HG03558 (cell line): Measurements from ENCODE around the gene NUP210L.

Source experiments
- ATAC-seq: cut with Tn5 transposase; IDR thresholded peaks from one replicate; pipeline ENCODE4 v1.9.1; 2021; ENCODE audit warnings: moderate number of reproducible peaks; ENCODE audit not compliant: unreplicated experiment; ENCODE audit errors: extremely low read depth

The NUP210L gene

GRCh38 chr1:154154534-154155191, at the start of gene NUP210L:
NUP210L (minus strand) TSS chr1:154155073.
- no peak for ATAC-seq

GRCh38 chr1:154199563-154199879, 44.6 kb upstream of the NUP210L start:
- ATAC-seq, result no peak

- no peak for ATAC-seq
Observed at GRCh38 chr1:154198756-154199562, 44.1 kb upstream of the NUP210L start.

- no peak for ATAC-seq
Observed at GRCh38 chr1:154193821-154194220, 38.9 kb upstream of the NUP210L start.

GRCh38 chr1:154192476-154192875, 37.6 kb upstream of the NUP210L start:
- ATAC-seq, result no peak

- no peak for ATAC-seq
Observed at GRCh38 chr1:154191990-154192461, 37.2 kb upstream of the NUP210L start, which contains the start of gene TPM3. TPM3 (minus strand) TSS chr1:154192100; CDS start chr1:154192018, 82 bp downstream.

GRCh38 chr1:154190550-154190949, 35.7 kb upstream of the NUP210L start:
- ATAC-seq, result no peak

- ATAC-seq, result no peak
Observed at GRCh38 chr1:154186852-154187501, 32.1 kb upstream of the NUP210L start.

GRCh38 chr1:154186177-154186576, 31.3 kb upstream of the NUP210L start:
- no peak for ATAC-seq

- no peak for ATAC-seq
Observed at GRCh38 chr1:154183046-154183915, 28.4 kb upstream of the NUP210L start.

- no peak for ATAC-seq
Observed at GRCh38 chr1:154182344-154183045, 27.6 kb upstream of the NUP210L start.

- no peak for ATAC-seq
Observed at GRCh38 chr1:154181944-154182343, 27.1 kb upstream of the NUP210L start.

- no peak for ATAC-seq
Observed at GRCh38 chr1:154179946-154180687, 25.2 kb upstream of the NUP210L start.

GRCh38 chr1:154178911-154179811, 24.3 kb upstream of the NUP210L start:
- ATAC-seq, result no peak

- ATAC-seq, result no peak
Observed at GRCh38 chr1:154178013-154178412, 23.1 kb upstream of the NUP210L start.

GRCh38 chr1:154176337-154176736, 21.5 kb upstream of the NUP210L start:
- ATAC-seq, result no peak

- ATAC-seq, result no peak
Observed at GRCh38 chr1:154174654-154175053, 19.8 kb upstream of the NUP210L start.

GRCh38 chr1:154171880-154172279, 17.0 kb upstream of the NUP210L start:
- ATAC-seq, result no peak
